ENCODE results near the gene TENM4. TPM values are rescaled to one million over a fixed set of nuclear protein-coding genes. Genes with fewer than 3 reads are reported as not detected.

TENM4 gene
- total RNA-seq, 4 donors from 2014 or later = 31.4 to 44.5 (median 38.0) TPM

GRCh38 chr11:78975081-78975480, 465.7 kb downstream of the TENM4 start:
- no peak for DNase-seq (ENCODE audit: low spot score in 2 of 2)
- no peaks in the 10 kb centered on the region for H3K27me3 ChIP-seq
- no peak overlapping the region for H3K27ac ChIP-seq
- H3K4me1 ChIP-seq = no peaks in the 10 kb centered on the region
- WGBS = 88% methylated on average over 5 of the region's 5 CpGs
- no peaks in the 10 kb centered on the region for H3K9me3 ChIP-seq
- H3K36me3 ChIP-seq = no peaks in the 10 kb centered on the region
- TF ChIP-seq POLR2AphosphoS5 (IDR thresholded peaks at IDR 0.05) (no peak), POLR2A (IDR thresholded peaks at IDR 0.05) (no peak), EP300 (IDR thresholded peaks at IDR 0.05) (no peak), CTCF (IDR thresholded peaks at IDR 0.05) (no peak)
- H3K4me3 ChIP-seq = no peak overlapping the region

- Histone ChIP-seq H3K9me3 (no peaks in the 10 kb centered on the region), H3K4me1 (no peaks in the 10 kb centered on the region), H3K27ac (no peak overlapping the region), H3K36me3 (no peaks in the 10 kb centered on the region), H3K27me3 (no peaks in the 10 kb centered on the region), H3K4me3 (no peak overlapping the region)
- 69% methylated on average over 1 of the region's 1 CpG for WGBS
- no peak for DNase-seq (ENCODE audit: low spot score in 2 of 2)
- no peak for TF ChIP-seq CTCF (IDR thresholded peaks at IDR 0.05)
- TF ChIP-seq POLR2AphosphoS5 (IDR thresholded peaks at IDR 0.05) = no peak
- TF ChIP-seq POLR2A (IDR thresholded peaks at IDR 0.05) = no peak
- no peak for TF ChIP-seq EP300 (IDR thresholded peaks at IDR 0.05)
These were observed 467.0 kb downstream of the TENM4 start for GRCh38 chr11:78973876-78974275.

GRCh38 chr11:78972590-78972989, 468.2 kb downstream of the TENM4 start:
- Histone ChIP-seq H3K4me1 (no peaks in the 10 kb centered on the region), H3K9me3 (no peaks in the 10 kb centered on the region), H3K36me3 (no peaks in the 10 kb centered on the region), H3K27ac (no peak overlapping the region), H3K4me3 (no peak overlapping the region), H3K27me3 (no peaks in the 10 kb centered on the region)
- no peak for DNase-seq (ENCODE audit: low spot score in 2 of 2)
- TF ChIP-seq POLR2AphosphoS5 (IDR thresholded peaks at IDR 0.05) (no peak), POLR2A (IDR thresholded peaks at IDR 0.05) (no peak), EP300 (IDR thresholded peaks at IDR 0.05) (no peak), CTCF (IDR thresholded peaks at IDR 0.05) (no peak)

GRCh38 chr11:78972177-78972576, 468.7 kb downstream of the TENM4 start:
- no peak overlapping the region for H3K4me3 ChIP-seq
- no peaks in the 10 kb centered on the region for H3K9me3 ChIP-seq
- TF ChIP-seq EP300 (IDR thresholded peaks at IDR 0.05) (no peak), POLR2A (IDR thresholded peaks at IDR 0.05) (no peak), CTCF (IDR thresholded peaks at IDR 0.05) (no peak)
- H3K27me3 ChIP-seq = no peaks in the 10 kb centered on the region
- WGBS = 83% methylated on average over 7 of the region's 7 CpGs
- DNase-seq (ENCODE audit: low spot score in 2 of 2) = no peak
- no peaks in the 10 kb centered on the region for H3K4me1 ChIP-seq
- H3K36me3 ChIP-seq = no peaks in the 10 kb centered on the region
- H3K27ac ChIP-seq = no peak overlapping the region

- Histone ChIP-seq H3K4me1 (peaks cover 3% of the 10 kb centered on the region), H3K4me3 (no peak overlapping the region), H3K36me3 (no peaks in the 10 kb centered on the region), H3K9me3 (no peaks in the 10 kb centered on the region), H3K27ac (no peak overlapping the region), H3K27me3 (no peaks in the 10 kb centered on the region)
- WGBS = 87% methylated on average over 3 of the region's 3 CpGs
- TF ChIP-seq EP300 (IDR thresholded peaks at IDR 0.05) = no peak
- DNase-seq (ENCODE audit: low spot score in 2 of 2) = no peak
These were observed 473.0 kb downstream of the TENM4 start for GRCh38 chr11:78967811-78968210.

GRCh38 chr11:78965432-78965831, 475.4 kb downstream of the TENM4 start:
- Histone ChIP-seq H3K4me1 (peaks cover 6% of the 10 kb centered on the region), H3K27ac (no peak overlapping the region), H3K27me3 (peaks cover 6% of the 10 kb centered on the region), H3K9me3 (no peaks in the 10 kb centered on the region), H3K4me3 (no peak overlapping the region), H3K36me3 (no peaks in the 10 kb centered on the region)
- no peak for DNase-seq (ENCODE audit: low spot score in 2 of 2)
- TF ChIP-seq POLR2AphosphoS5 (IDR thresholded peaks at IDR 0.05) (no peak), CTCF (IDR thresholded peaks at IDR 0.05) (no peak), POLR2A (IDR thresholded peaks at IDR 0.05) (no peak), EP300 (IDR thresholded peaks at IDR 0.05) (no peak)
- WGBS = 84% methylated on average over 8 of the region's 8 CpGs
